HEK293T (cell line): Measurements from ENCODE around the gene DDX18.
"Not testable (repeated sequence)": the region's sequence is repeated elsewhere in the genome, so short reads cannot be mapped to it uniquely, and the experiment has no call there.

ENCODE experiments used
- ARNT ChIP-seq: fragments of 450-650 bp; IDR thresholded peaks from 2 replicates; pipeline ENCODE4 v1.6.1; 2017; ENCODE audit warnings: mild to moderate bottlenecking
- BHLHE40 ChIP-seq: fragments of 450-650 bp; IDR thresholded peaks from 2 replicates; pipeline ENCODE4 v1.6.1; 2016; ENCODE audit warnings: mild to moderate bottlenecking, moderate library complexity, borderline replicate concordance
- CTBP1 ChIP-seq: fragments of 450-650 bp; IDR thresholded peaks from 2 replicates; pipeline ENCODE4 v1.6.1; 2016; ENCODE audit warnings: borderline replicate concordance
- ELF4 ChIP-seq: fragments of 450-650 bp; IDR thresholded peaks from 2 replicates; pipeline ENCODE4 v1.6.1; 2017; ENCODE audit warnings: antibody characterized with exemption
- FOXA1 ChIP-seq: fragments of 450-650 bp; IDR thresholded peaks from 2 replicates; pipeline ENCODE4 v1.6.1; 2016; ENCODE audit warnings: mild to moderate bottlenecking
- FOXK2 ChIP-seq: fragments of 450-650 bp; IDR thresholded peaks from 2 replicates; pipeline ENCODE4 v1.6.1; 2016; ENCODE audit warnings: mild to moderate bottlenecking
- FOXM1 ChIP-seq: fragments of 450-650 bp; IDR thresholded peaks from 2 replicates; pipeline ENCODE4 v1.6.1; 2017; ENCODE audit warnings: mild to moderate bottlenecking, borderline replicate concordance
- HDGF ChIP-seq: fragments of 450-650 bp; IDR thresholded peaks from 2 replicates; pipeline ENCODE4 v1.6.1; 2017; ENCODE audit warnings: antibody characterized with exemption, borderline replicate concordance
- L3MBTL2 ChIP-seq: fragments of 450-650 bp; conservative IDR thresholded peaks from 2 replicates; pipeline ENCODE4 v1.6.1; 2016; ENCODE audit warnings: mild to moderate bottlenecking
- LEF1 ChIP-seq: fragments of 450-650 bp; IDR thresholded peaks from 2 replicates; pipeline ENCODE4 v1.6.1; 2017; ENCODE audit warnings: mild to moderate bottlenecking, borderline replicate concordance
- PKNOX1 ChIP-seq: fragments of 450-650 bp; IDR thresholded peaks from 2 replicates; pipeline ENCODE4 v1.6.1; 2016
- SP1 ChIP-seq: fragments of 450-650 bp; IDR thresholded peaks from 2 replicates; pipeline ENCODE4 v1.6.1; 2017
- SUZ12 ChIP-seq: fragments of 450-650 bp; IDR thresholded peaks from 2 replicates; pipeline ENCODE4 v1.6.1; 2016; ENCODE audit warnings: mild to moderate bottlenecking
- ZNF384 ChIP-seq: fragments of 450-650 bp; IDR thresholded peaks from 2 replicates; pipeline ENCODE4 v1.6.1; 2016

GRCh38 chr2:117827464-117827863, 13.0 kb downstream of the DDX18 start:
- TF ChIP-seq FOXM1, BHLHE40, L3MBTL2, FOXA1, FOXK2, SP1, LEF1, CTBP1, HDGF, ELF4, PKNOX1, ARNT, SUZ12, ZNF384: not testable (repeated sequence)
